Ureter (tissue), 1 donor: Measurements from ENCODE around the gene MYLK4. TPM values are rescaled to one million over a fixed set of nuclear protein-coding genes. Genes with fewer than 3 reads are reported as not detected.
"Not testable (repeated sequence)": the region's sequence is repeated elsewhere in the genome, so short reads cannot be mapped to it uniquely, and the experiment has no call there.

Experiments used
- DNase-seq: peaks from one replicate; pipeline ENCODE4 v3.0.0-alpha.2; 2020; ENCODE audit warnings: low spot score
- total RNA-seq: library from RNA; stranded (reverse); gene quantifications from one replicate; pipeline ENCODE4 v1.2.4, GENCODE V29; 2023
- donor health status: DM: yes; HTN: yes; CAD: no.

The MYLK4 gene
- total RNA-seq, 1 donor from 2014 or later: 1.3 TPM

DNA sequence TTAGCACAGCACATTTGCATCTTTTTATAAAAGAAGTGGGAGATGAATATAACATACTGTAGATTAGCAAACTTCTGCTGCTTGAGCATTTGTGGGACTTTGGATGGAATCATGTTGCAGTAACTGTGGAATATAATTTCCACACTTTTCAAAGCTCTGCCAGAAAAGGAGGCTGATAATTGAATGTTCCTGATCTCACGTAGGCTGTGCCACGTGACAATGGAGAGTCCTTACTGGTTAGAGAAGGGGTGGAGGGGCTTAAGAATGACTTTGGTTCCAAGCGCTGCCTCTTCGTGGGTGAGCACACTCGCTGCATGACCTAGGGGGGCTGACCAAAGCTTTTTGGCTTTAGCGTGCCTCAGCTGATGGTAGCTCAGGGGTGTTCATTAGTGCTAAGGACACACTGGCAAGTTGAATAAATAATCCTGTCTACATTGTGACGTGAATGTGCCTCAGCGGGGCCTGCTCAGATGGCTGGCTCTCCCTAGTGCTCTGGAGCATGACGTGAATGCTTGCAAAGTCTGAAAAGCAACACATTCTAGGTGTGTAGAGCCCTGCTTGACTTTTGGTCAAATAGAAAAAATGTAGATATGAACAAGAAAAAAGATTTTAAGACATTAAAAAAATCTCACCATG, 29.5 kb upstream of the MYLK4 start:
- no peak for DNase-seq

DNA sequence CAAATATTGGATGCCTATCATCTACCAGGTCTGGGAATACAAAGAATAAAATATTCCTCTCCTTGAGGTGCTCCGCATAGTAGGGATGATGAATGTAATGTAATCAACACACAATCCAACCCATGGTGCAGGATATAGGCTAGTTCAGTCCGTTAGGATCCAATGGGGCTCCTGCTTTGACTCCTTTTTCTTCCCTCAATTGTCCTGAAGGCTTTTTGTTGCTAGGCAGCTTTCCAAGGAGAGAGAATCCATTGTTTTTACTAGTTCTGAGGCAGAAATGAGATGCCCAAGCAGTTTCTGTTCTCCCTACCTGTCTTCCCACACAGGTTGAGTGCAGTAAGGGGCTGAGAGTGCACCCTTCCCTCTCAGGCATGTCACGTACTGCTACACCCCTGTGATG, 26.5 kb upstream of the MYLK4 start:
- DNase-seq: no peak

DNA sequence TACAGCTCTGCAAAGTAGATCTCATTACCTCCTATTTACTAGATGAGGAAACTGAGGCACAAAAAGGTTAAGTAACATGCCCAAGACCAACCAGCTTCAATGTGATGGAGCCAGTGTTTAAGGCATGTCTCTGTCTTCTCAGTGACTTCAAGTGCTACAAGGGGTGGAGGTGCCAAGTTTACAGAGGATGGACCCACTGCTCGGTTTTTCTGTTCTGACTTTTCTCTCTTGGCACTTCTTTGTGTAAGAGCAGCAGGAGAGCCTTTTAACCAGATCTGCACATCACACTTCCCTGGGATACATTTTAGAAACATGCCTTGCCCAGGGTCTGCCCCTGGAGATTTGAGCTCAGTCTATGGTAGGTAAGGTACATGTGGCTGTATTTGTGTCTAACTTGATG, 24.3 kb upstream of the MYLK4 start:
- DNase-seq: no peak

DNA sequence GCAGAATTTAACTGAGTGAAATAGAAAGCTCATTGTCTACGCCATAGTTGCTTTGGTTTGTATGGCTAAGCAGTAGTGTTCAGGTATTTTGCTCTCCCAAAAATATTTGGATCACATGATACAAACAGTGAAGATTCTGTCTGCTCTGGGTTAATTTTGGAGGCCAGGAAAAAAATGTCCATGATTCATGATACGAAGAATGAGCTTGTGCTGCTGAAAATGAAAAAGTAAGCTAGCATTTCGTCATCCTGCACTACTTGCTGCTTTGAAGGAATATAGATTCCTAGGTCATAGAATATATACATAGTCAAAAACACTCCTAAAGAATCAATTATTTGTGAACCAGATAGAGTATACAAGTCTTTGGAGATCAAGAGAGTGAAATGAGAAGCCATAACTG, 22.7 kb upstream of the MYLK4 start:
- DNase-seq: no peak

DNA sequence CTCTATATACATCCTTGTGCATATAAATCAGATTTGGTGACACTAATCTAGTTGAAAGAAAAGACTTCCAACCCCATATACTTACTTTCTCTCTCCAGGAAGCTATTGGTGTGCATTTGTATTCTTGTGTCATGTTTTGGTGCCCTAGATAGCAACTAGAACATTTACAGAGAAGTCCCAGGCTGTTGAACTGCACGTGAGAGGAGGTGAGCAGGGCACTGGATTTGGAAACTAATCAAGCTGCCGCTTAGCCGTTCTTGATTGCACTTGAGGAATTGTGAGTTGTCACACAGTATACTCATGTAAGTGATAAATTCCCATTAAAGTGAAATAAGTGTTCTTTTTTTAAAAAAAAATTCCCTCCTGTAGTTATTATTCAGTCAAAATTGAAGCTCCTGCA, 22.1 kb upstream of the MYLK4 start:
- DNase-seq: no peak

DNA sequence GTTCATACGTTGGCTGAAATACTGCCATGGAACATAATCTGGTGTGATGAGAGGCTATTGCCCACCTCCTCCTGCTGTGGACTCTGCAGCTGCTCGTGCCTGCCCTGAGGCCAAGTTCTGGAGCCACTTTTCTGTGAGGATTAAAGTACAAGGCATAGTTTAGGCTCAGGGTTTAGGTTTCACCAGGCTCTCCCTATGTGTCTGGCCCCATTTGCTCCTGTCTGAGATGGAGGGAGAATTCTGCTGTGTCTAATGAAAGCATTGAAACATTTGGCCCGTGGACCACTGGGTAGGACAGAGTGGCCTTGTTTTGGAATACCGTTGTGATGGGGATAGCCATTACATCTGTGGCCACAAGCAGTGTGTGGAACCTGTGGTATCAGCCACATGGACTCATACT, 20.4 kb upstream of the MYLK4 start:
- DNase-seq: no peak

DNA sequence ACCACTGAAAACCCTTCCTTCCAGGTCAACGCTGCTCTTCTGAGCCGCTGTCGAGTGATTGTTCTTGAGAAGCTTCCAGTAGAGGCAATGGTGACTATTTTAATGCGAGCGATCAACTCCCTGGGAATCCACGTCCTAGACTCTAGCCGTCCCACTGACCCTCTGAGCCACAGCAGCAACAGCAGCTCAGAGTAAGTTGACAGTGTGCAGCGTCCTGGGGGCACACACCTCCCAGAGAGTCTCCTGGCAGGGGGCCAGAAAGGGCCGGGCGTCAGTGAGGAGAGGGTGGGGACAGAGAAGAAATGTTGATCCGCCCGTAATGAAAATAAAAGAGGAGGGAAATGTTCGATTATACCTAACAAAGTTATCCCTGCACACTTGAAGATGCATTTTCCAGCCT, 19.4 kb upstream of the MYLK4 start:
- DNase-seq: no peak

DNA sequence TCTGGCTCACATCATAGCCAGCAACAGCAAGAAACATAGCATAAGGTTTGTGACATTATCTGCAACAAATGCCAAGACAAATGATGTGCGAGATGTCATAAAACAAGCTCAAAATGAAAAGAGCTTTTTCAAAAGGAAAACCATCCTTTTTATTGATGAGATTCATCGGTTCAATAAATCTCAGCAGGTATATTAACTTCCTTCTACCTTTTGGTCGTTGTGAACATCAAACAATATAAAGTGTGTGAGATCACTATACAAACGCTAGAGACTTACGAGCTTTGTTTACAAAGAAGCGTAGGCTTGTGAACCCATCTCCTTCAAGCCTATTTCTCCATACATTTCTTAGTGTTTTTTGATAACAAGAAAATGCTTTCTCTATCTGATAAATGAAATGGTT, 18.0 kb upstream of the MYLK4 start:
- no peak for DNase-seq

DNA sequence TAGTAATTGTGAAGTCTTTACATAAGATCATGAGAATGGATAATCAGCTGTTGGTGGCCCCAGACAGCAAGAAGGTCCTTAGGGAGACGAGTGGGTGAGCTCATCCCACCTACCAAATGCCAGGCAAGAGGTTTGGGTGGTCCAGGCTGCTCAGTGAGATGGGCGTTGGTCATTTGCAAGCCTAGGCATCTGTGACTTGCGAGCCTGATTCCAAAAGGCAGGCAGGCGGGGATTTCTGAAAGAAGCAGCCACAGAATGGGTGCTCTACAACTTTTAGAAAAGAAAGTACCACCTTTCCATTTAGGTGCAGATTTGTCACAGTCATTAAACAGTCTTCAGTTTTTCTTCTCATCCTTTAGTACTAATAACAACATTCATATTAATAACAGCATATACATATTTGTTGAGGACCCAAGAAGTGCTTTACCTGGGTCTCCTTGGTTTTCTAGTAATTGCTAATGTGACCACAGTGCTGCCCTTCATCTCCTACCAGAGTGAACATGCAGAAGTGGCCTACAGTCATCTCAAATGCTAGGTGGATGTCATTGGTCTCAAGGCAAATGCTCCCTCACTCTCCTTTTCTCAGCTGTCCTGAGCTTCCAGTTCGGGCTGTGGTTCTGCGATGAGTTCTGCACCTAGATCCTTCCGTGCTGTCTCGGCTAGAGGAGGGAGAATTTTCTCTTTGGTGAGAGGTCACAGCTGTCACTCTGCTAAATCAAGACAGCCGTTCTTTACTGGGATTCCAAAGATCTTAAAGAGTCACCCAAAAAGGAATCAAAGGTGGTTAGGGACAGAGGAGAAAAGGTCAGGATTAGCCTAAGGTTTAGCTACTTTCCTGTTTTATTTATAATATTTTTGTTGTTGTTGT, 17.2 kb upstream of the MYLK4 start:
- no peak for DNase-seq

DNA sequence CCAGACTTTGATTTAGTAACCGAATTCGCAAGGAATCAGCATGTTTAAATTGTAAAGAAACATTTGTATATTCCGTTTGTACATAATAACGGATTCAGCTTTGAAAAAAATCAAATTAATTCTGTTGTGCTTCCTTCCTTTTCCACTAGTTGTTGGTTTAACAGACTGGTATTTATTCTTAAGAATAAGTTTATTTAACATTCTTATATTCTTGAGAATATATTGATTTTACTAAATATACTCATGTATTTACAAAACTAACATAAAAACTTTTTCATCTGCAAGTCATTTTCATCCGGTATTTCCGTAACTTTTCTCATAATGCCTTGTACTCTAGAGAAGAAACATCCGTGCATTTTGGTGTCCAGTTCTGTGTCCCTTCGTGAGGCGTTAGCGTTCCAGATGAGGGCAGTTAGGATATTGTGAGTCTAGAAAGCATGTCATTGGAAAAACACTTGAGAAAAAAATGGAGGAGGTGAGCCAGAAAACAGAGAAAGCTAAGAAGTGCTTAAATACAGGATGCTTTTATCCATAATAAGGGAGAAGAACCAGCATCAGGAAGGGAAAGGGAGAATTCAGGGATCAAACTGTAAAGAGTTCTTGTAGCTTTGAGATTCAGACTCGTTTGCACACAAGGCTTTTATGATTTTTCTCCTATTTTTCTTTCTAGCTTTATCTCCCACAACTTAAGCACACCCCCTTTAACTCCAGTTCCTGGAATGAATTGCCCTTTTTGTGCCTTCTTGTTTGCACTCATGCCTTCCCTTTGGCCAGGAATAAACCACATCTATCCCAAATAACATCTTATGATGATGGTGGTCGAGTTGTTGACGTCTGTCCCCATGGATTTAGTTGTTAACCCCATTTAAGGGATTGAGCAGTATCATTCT, 16.3 kb upstream of the MYLK4 start:
- DNase-seq: no peak

DNA sequence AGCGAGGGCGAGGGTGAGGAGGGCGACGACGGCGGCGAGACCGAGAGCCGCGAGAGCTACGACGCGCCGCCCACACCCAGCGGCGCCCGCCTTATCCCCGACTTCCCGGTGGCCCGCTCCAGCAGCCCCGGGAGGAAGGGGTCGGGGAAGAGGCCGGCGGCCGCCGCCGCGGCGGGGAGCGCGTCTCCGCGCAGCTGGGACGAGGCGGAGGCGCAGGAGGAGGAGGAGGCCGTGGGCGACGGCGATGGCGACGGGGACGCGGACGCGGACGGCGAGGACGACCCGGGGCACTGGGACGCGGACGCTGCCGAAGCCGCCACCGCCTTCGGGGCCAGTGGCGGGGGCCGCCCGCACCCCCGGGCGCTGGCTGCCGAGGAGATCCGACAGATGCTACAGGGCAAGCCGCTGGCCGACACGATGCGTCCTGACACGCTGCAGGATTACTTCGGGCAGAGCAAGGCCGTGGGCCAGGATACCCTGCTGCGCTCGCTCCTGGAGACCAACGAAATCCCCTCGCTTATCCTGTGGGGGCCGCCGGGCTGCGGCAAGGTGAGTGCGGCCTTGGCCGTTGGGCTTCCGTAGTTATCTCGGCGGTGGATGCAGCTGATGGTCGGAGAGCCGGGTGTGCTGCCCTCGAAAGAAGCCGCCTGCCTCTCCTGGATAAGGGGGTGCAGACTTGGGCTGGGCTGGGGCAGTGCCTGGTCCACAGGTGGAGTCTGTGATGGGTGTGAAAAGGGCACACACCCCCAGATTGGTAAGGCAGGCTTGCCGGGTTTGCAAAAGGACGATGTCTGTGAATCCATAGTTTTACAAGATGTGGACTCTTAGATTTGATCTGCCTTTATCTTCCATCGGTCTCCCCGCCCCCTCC, 15.4 kb upstream of the MYLK4 start:
- DNase-seq: peak; percentile 58

DNA sequence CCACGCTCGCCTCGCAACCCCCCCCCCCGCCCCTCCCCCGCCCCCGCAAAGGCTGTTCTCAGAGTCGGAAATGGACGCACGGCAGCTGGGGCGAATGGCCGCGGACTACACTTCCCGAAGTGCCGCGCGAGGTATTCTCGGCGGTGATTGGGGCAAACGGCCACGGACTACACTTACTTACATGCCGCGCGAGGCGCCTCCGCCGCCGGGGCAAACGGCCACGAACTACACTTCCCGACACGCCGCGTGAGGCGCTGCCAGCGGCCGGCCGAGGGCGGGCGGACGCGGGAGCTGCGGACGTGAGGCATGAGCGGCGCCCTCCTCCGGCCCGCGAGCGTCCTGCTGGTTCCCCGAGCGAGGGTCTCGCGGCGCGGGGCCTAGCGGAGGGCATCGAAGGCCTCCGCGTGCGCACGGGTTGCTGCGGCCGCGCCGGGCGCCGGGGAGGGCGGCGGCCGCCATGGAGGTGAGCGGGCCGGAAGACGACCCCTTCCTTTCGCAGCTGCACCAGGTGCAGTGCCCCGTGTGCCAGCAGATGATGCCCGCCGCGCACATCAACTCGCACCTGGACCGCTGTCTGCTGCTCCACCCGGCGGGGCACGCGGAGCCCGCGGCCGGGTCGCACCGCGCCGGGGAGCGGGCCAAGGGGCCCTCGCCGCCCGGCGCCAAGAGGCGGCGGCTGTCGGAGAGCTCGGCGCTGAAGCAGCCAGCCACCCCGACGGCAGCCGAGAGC, 14.6 kb upstream of the MYLK4 start, which contains the start of gene WRNIP1:
TSS of gene WRNIP1 (plus strand) at position 228 of the 730 bp plus-strand sequence. CDS start at position 458, 230 bp downstream.
- DNase-seq: peak; percentile 98

DNA sequence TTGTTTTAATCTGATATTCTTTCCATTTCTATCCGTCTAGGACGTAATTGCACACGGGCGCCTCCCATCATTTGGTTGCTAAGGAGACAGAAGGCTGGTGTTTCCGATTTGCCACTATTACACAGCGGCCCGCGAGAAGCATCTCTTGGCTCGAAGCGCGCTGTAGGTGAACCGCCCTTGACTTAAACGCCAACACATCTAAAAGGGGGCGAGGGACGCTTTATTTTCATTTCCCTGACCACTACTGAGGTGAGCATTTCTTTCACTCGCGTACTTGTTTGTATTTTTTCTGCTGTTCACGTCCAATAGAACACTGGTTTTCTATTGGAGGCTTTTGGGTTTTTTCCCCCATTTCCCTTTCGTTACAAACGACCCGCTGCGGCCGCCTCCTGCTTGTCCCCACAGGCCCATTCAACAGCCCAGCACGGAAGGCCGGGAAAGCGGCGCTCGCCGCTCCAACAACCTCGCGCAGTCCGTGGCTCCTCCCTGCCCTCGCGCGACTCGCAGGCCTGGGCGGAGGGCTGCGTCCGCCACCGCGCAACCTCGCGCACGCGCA, 14.0 kb upstream of the MYLK4 start:
- peak; percentile 59 for DNase-seq

DNA sequence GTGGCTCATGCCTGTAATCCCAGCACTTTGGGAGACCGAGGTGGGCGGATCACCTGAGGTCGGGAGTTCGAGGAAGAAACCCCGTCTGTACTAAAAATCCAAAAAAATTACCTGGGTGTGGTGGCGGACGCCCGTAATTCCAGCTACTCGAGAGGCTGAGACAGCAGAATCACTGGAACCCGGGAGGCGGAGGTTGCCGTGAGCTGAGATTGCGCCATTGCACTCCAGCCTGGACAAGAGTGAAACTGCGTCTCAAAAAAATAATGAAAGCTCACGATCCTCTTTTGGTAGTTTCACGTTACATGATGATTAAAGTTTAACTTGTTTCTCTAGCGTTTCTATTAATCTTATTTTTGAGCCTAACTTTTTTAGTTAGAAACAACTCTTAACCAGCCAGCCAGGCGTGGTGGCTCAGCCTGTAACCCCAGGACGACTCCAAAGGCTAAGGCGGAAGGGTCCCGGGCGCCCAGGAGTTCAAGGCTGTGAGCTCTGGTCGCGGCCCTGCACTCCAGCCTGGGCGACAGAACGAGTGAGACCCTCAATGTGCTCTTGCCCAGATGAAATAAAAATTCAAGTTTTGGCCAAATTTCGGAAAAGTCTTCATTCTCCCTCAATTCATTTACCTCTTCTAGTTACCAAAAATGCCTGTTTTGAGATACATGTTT, 13.3 kb upstream of the MYLK4 start:
- no peak for DNase-seq

DNA sequence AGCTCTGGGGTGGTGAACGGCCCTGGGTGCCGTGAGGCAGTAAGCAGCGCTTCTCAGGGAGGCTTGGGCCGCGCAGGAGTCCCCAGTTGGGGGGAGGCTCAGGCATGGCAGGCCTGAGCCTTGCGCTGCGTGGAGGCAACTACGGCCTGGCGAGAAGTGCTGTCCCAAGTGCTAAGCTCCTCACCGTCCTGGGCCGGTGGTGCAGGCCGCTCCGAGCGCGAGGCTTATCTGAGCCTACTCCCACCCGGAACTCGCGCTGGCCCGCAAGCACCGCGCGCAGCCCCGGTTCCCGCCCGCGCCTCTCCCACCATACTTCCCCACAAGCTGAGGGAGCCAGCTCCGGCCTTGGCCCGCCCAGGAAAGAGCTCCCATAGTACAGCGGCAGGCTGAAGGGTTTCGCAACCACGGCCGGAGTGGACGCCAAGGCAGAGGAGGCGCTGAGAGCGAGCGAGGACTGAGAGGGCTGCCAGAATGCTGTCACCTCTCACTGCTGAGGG, 12.7 kb upstream of the MYLK4 start:
- no peak for DNase-seq

DNA sequence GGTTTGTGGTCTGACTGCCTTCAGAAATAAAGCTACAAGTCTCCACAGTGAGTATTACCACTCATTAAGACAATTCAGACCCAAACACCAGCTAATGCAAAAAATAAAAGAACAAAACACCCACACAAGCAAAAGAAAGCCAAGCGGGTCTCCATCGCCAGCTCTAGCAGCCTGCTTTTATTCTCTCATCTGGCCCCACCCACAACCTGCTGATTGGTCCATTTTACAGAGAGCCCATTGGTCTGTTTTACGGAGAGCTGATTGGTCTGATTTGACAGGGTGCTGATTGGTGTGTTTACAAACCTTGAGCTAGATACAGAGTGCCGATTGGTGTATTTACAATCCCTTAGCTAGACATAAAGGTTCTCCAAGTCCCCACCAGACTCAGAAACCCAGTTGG, 12.1 kb upstream of the MYLK4 start:
- DNase-seq: not testable (repeated sequence)

DNA sequence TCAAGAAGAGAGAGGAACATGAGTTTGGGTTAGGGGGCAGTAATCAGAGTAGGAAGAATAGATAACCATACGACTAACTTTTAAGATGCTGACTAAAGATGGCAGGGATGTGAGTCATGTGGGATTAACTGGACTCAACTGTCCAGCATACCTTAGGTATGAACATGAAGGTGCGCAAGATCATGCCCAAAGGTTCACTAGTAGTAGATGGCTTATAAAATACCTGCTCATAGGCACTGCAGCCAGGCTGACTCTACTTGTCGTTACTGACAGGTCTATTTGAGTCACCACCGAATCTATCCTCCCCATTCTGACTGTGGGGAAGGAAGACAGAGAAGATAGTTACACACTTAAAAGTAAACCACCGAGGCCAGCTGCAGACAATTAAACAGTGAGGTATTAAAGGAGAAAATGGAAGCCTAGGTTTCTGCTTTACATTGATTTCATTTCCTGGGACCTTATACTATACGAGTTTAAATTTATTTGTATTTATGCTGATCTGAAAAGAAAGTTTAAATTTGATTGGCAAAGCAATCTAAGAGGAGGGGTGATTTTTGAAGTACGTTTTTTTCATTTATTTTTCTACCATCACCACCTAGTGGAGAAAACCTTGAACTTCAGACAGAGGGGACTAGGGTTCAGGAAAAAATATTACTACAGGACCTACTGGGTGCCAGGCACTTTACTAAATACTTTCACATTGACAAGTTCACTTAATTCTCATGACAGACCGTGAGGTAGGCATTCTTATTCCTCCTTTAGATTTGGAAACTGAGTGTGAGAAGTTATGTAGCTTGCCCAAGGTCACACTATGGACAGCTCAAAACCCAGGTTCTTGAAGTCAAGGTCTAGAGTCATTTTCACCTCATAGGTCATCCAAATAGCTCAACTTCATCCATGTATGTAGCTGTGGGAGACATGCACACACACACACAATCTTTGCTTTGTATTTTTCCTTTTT, 10.4 kb upstream of the MYLK4 start:
- no peak for DNase-seq

DNA sequence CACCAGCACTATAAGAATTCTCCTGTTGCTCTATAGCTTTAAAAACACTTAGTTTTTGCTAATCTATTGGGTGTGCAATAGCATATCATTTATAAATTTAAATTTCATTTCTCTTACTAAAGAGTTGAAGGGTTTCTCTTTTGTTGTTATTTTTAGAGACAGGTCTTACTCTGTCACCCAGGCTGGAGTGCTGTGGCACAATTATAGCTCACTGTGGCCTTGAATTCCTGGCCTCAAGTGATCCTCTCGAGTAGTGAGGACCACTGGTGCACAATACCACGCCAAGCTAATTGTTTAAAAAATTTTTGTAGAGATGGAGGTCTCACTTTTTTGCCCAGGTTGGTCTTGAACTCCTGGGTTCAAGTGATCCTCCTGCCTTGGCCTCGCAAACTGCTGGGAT, 8.3 kb upstream of the MYLK4 start:
- no peak for DNase-seq
